OCI-LY3 (cell line): ENCODE data around the gene PLBD2.

Experiments used
- H2AFZ ChIP-seq: fragments of 200-600, 300-600 bp; shearing (Covaris generic); 2 replicates; pipeline ENCODE4 v1.6.0; 2014; ENCODE audit warnings: antibody characterized with exemption, low read depth, low read length
- H3K27ac ChIP-seq: fragments of 200-600, 300-600 bp; sonication (generic); 2 replicates; pipeline ENCODE4 v1.5.1; 2014; ENCODE audit warnings: mild to moderate bottlenecking, low read length, moderate library complexity, mixed read lengths
- H3K27me3 ChIP-seq: fragments of 200-600, 300-600 bp; sonication (generic); 2 replicates; pipeline ENCODE4 v1.6.1; 2014; ENCODE audit warnings: low read depth, low read length, mixed read lengths
- H3K36me3 ChIP-seq: fragments of 200-600, 300-600 bp; sonication (generic); replicated peaks from 2 replicates; pipeline ENCODE3; 2014; ENCODE audit warnings: low read depth, low read length, mixed read lengths
- H3K4me1 ChIP-seq: fragments of 300-600, 200-600 bp; sonication (generic); 2 replicates; pipeline ENCODE4 v1.6.1; 2014; ENCODE audit warnings: low read length, mixed read lengths
- H3K4me2 ChIP-seq: fragments of 200-600, 300-600 bp; sonication (generic); 2 replicates; pipeline ENCODE4 v1.6.1; 2014; ENCODE audit warnings: low read length, mixed read lengths
- H3K4me3 ChIP-seq: fragments of 300-600, 200-600 bp; sonication (generic); 2 replicates; pipeline ENCODE4 v1.5.1; 2014; ENCODE audit warnings: antibody characterized with exemption, mild to moderate bottlenecking, low read length, moderate library complexity
- H3K79me2 ChIP-seq: fragments of 300-600, 200-600 bp; shearing (Covaris generic); 2 replicates; pipeline ENCODE4 v1.6.1; 2014; ENCODE audit warnings: mild to moderate bottlenecking, low read length, mixed read lengths
- H3K9ac ChIP-seq: fragments of 300-600, 200-600 bp; shearing (Covaris generic); 2 replicates; pipeline ENCODE4 v1.6.0; 2014; ENCODE audit warnings: mild to moderate bottlenecking, low read length, moderate library complexity
- H3K9me3 ChIP-seq: fragments of 200-600, 300-600 bp; shearing (Covaris generic); 2 replicates; pipeline ENCODE4 v1.6.1; 2014; ENCODE audit warnings: low read length, mixed read lengths; ENCODE audit not compliant: insufficient read depth
- H4K20me1 ChIP-seq: fragments of 200-600, 300-600 bp; sonication (generic); 2 replicates; pipeline ENCODE4 v1.6.1; 2016; ENCODE audit warnings: low read length, mixed read lengths; ENCODE audit not compliant: insufficient read depth
- EZH2phosphoT487 ChIP-seq: fragments of 200-600 bp; shearing (Covaris generic); IDR thresholded peaks from 2 replicates; pipeline ENCODE4 v1.6.1; 2018; ENCODE audit warnings: antibody characterized with exemption, mixed run types, low read depth
- TF ChIP-seq, protein P1 (sequence below): fragments of 200-600, 300-600 bp; sonication (generic); IDR thresholded peaks from 2 replicates; pipeline ENCODE4 v1.5.1; 2014; ENCODE audit warnings: antibody characterized with exemption, low read length, low read depth

Gene PLBD2

GRCh38 chr12:113432986-113433385 lies 74.6 kb downstream of the PLBD2 start:
- no peak overlapping the region for H3K27ac ChIP-seq
- no peak overlapping the region for H3K4me2 ChIP-seq
- H3K4me3 ChIP-seq = no peak overlapping the region
- no peak overlapping the region for H2AFZ ChIP-seq
- TF ChIP-seq, protein P1, sequence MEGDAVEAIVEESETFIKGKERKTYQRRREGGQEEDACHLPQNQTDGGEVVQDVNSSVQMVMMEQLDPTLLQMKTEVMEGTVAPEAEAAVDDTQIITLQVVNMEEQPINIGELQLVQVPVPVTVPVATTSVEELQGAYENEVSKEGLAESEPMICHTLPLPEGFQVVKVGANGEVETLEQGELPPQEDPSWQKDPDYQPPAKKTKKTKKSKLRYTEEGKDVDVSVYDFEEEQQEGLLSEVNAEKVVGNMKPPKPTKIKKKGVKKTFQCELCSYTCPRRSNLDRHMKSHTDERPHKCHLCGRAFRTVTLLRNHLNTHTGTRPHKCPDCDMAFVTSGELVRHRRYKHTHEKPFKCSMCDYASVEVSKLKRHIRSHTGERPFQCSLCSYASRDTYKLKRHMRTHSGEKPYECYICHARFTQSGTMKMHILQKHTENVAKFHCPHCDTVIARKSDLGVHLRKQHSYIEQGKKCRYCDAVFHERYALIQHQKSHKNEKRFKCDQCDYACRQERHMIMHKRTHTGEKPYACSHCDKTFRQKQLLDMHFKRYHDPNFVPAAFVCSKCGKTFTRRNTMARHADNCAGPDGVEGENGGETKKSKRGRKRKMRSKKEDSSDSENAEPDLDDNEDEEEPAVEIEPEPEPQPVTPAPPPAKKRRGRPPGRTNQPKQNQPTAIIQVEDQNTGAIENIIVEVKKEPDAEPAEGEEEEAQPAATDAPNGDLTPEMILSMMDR = no peak
- TF ChIP-seq EZH2phosphoT487 = no peak
- no peak overlapping the region for H3K9ac ChIP-seq
- peaks cover 53% of the 10 kb centered on the region for H3K27me3 ChIP-seq
- H3K9me3 ChIP-seq = no peaks in the 10 kb centered on the region
- H3K36me3 ChIP-seq = no peaks in the 10 kb centered on the region
- H3K4me1 ChIP-seq = no peaks in the 10 kb centered on the region
- H4K20me1 ChIP-seq = peaks cover under 1% of the 10 kb centered on the region; the same call in 1 of the 2 replicates
- no peaks in the 10 kb centered on the region for H3K79me2 ChIP-seq

DNA sequence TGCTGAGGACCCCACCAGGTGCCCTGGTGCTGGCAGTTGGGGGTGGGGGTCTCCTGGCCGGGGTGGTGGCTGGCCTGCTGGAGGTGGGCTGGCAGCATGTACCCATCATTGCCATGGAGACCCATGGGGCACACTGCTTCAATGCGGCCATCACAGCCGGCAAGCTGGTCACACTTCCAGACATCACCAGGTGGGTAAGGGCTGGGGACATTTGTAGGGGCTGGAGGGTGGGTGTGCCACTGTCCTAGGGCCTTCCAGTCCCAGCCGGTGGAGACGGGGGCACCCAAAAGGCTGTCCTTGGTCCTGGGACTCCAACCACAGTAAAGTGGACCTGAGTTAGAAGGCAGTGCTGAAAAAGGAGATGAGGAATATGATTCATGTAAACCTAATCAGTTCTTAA lies 77.0 kb downstream of the PLBD2 start:
- TF ChIP-seq, protein P1 = no peak
- TF ChIP-seq EZH2phosphoT487 = no peak

GRCh38 chr12:113436586-113436985 lies 78.2 kb downstream of the PLBD2 start:
- H3K79me2 ChIP-seq = no peaks in the 10 kb centered on the region
- TF ChIP-seq EZH2phosphoT487 = no peak
- TF ChIP-seq, protein P1 = no peak
- H3K4me2 ChIP-seq = no peak overlapping the region
- H3K9ac ChIP-seq = no peak overlapping the region
- no peak overlapping the region for H3K27ac ChIP-seq
- H4K20me1 ChIP-seq = no peaks in the 10 kb centered on the region
- no peaks in the 10 kb centered on the region for H3K9me3 ChIP-seq
- H3K4me1 ChIP-seq = no peaks in the 10 kb centered on the region
- no peaks in the 10 kb centered on the region for H3K36me3 ChIP-seq
- H3K4me3 ChIP-seq = no peak overlapping the region
- H3K27me3 ChIP-seq = peaks cover 56% of the 10 kb centered on the region
- no peak overlapping the region for H2AFZ ChIP-seq

More for the DNA sequence above, 77.0 kb downstream of the PLBD2 start:
- H3K79me2 ChIP-seq = no peaks in the 10 kb centered on the region
- H3K9me3 ChIP-seq = no peaks in the 10 kb centered on the region
- no peak overlapping the region for H3K4me3 ChIP-seq
- no peak overlapping the region for H3K4me2 ChIP-seq
- H3K27ac ChIP-seq = no peak overlapping the region
- H4K20me1 ChIP-seq = no peaks in the 10 kb centered on the region
- no peak overlapping the region for H3K9ac ChIP-seq
- no peaks in the 10 kb centered on the region for H3K36me3 ChIP-seq
- peaks cover 52% of the 10 kb centered on the region for H3K27me3 ChIP-seq
- no peak overlapping the region for H2AFZ ChIP-seq
- H3K4me1 ChIP-seq = no peaks in the 10 kb centered on the region

- Histone ChIP-seq H3K79me2 (no peaks in the 10 kb centered on the region), H3K4me1 (no peaks in the 10 kb centered on the region), H2AFZ (no peak overlapping the region), H3K4me3 (no peak overlapping the region), H3K36me3 (no peaks in the 10 kb centered on the region), H3K9ac (no peak overlapping the region), H3K9me3 (no peaks in the 10 kb centered on the region), H3K4me2 (no peak overlapping the region), H3K27me3 (peaks cover 62% of the 10 kb centered on the region), H4K20me1 (no peaks in the 10 kb centered on the region), H3K27ac (no peak overlapping the region)
- TF ChIP-seq EZH2phosphoT487 = no peak
- TF ChIP-seq, protein P1 = no peak
Observed at GRCh38 chr12:113436993-113437728, 78.8 kb downstream of the PLBD2 start.
